K562 (cell line): Measurements from ENCODE around the gene RIOK3. TPM values are rescaled to one million over a fixed set of nuclear protein-coding genes. Genes with fewer than 3 reads are reported as not detected.

ENCODE experiments used
- ELF4 ChIP-seq: fragments of 450-650 bp; formaldehyde crosslinking; IDR thresholded peaks from 2 replicates; pipeline ENCODE4 v1.4.0; 2022; ENCODE audit warnings: missing genetic modification characterization
- HDAC2 ChIP-seq: fragments of 450-650 bp; IDR thresholded peaks from 2 replicates; pipeline ENCODE4 v1.6.1; 2016; ENCODE audit warnings: mild to moderate bottlenecking
- HNRNPLL ChIP-seq: fragments of 200-400 bp; formaldehyde crosslinking; IDR thresholded peaks from 2 replicates; pipeline ENCODE4 v1.6.1; 2017; ENCODE audit warnings: low read length, low read depth, mild to moderate bottlenecking; ENCODE audit not compliant: poor library complexity, severe bottlenecking
- ILK ChIP-seq: fragments of 450-650 bp; IDR thresholded peaks from 2 replicates; pipeline ENCODE4 v1.6.1; 2016; ENCODE audit warnings: missing genetic modification characterization, low read depth, mild to moderate bottlenecking, missing compliant biosample characterization, moderate library complexity, borderline replicate concordance
- MAFK ChIP-seq: IDR thresholded peaks from 2 replicates; pipeline ENCODE4 v1.6.1; 2011; ENCODE audit warnings: low read length, improper control_type of control experiment
- MECOM ChIP-seq: fragments of 250-450 bp; sonication (Bioruptor Pico); IDR thresholded peaks from 2 replicates; pipeline ENCODE4 v1.8.0; 2022; ENCODE audit warnings: inconsistent platforms
- PHF21A ChIP-seq: fragments of 450-650 bp; IDR thresholded peaks from 2 replicates; pipeline ENCODE4 v1.6.1; 2017; ENCODE audit warnings: low read depth, borderline replicate concordance
- POLR2A ChIP-seq: fragments of 450-650 bp; conservative IDR thresholded peaks from 2 replicates; pipeline ENCODE4 v1.6.1; 2016
- SNIP1 ChIP-seq: fragments of 450-650 bp; IDR thresholded peaks from 2 replicates; pipeline ENCODE4 v1.7.1; 2017; ENCODE audit warnings: low read depth, mild to moderate bottlenecking
- TOE1 ChIP-seq, 2 experiments: fragments of 450-650 bp in 1 of 2; sonication (generic) in 1 of 2; formaldehyde crosslinking in 1 of 2; IDR thresholded peaks; 2 replicates each; pipeline versions ENCODE4 v1.7.1 to v1.8.0; 2016 to 2022; ENCODE audit warnings: borderline replicate concordance in 2 of 2, mild to moderate bottlenecking in 2 of 2, antibody characterized with exemption in 1 of 2, inconsistent platforms in 1 of 2, low read depth in 1 of 2, missing genetic modification reagents in 1 of 2, moderate library complexity in 1 of 2
- ZNF121 ChIP-seq: sonication (generic); formaldehyde crosslinking; conservative IDR thresholded peaks from 2 replicates; pipeline ENCODE4 v1.8.0; 2022; ENCODE audit warnings: missing genetic modification reagents
- ZNF408 ChIP-seq: fragments of 250-450 bp; sonication (Bioruptor Pico); IDR thresholded peaks from 2 replicates; pipeline ENCODE4 v1.4.0; 2020; ENCODE audit warnings: low read depth, mild to moderate bottlenecking, moderate library complexity
- ZNF444 ChIP-seq: fragments of 250-450 bp; sonication (Bioruptor Pico); IDR thresholded peaks from 2 replicates; pipeline ENCODE4 v1.4.0; 2020; ENCODE audit warnings: mild to moderate bottlenecking, moderate library complexity
- ZNF57 ChIP-seq: fragments of 450-650 bp; formaldehyde crosslinking; IDR thresholded peaks from 2 replicates; pipeline ENCODE4 v1.4.0; 2020; ENCODE audit warnings: mild to moderate bottlenecking, moderate library complexity
- polyA plus RNA-seq, 8 experiments: library from polyadenylated mRNA; depleted of rRNA in 4 of 8; stranded (reverse) in 5 of 8; unstranded in 3 of 8; fragments of >200 nt; fragmentation: Nextera tagmentation in 2 of 8; fragmentation: Illumina TruSeq in 1 of 8; extraction: Ambion mirVana in 2 of 8; extraction: Trizol in 1 of 8; gene quantifications; 2 replicates each; pipeline versions ENCODE4 v1.2.1 to v1.2.3, GENCODE V29; 2011 to 2014; ENCODE audit warnings: inconsistent platforms in 1 of 8, missing spikeins in 1 of 8
- total RNA-seq, 7 experiments: library from RNA; depleted of rRNA in 6 of 7; stranded (reverse); fragments of >200 nt in 6 of 7; fragmentation: Illumina TruSeq in 2 of 7; extraction: Trizol in 2 of 7; gene quantifications; 2 replicates each; pipeline versions ENCODE4 v1.2.1 to v1.2.3, GENCODE V29; 2011 to 2021; ENCODE audit warnings: low replicate concordance in 1 of 7
- TF ChIP-seq, protein P1 (sequence below): sonication (generic); formaldehyde crosslinking; IDR thresholded peaks from 2 replicates; pipeline ENCODE4 v1.9.0; 2022; ENCODE audit warnings: mild to moderate bottlenecking, missing genetic modification reagents
- TF ChIP-seq, protein P2 (sequence below): fragments of 450-650 bp; IDR thresholded peaks from 2 replicates; pipeline ENCODE4 v1.7.1; 2018; ENCODE audit warnings: mild to moderate bottlenecking, low read depth; ENCODE audit not compliant: partially characterized antibody
- TF ChIP-seq, protein P3 (sequence below): fragments of 250-450 bp; sonication (Bioruptor Pico); IDR thresholded peaks from 2 replicates; pipeline ENCODE4 v1.8.0; 2021; ENCODE audit warnings: mild to moderate bottlenecking, moderate library complexity
- TF ChIP-seq, protein P4 (sequence below): fragments of 450-650 bp; IDR thresholded peaks from one replicate; pipeline ENCODE4 v1.6.1; 2018; ENCODE audit warnings: mild to moderate bottlenecking, moderate library complexity; ENCODE audit not compliant: partially characterized antibody
- TF ChIP-seq, protein P5 (sequence below), 2 experiments: fragments of 250-450 bp in 1 of 2; fragments of 450-650 bp in 1 of 2; sonication (Bioruptor Pico) in 1 of 2; IDR thresholded peaks; 2 replicates each; pipeline versions ENCODE4 v1.6.1 to v1.8.0; 2016 to 2021; ENCODE audit warnings: mild to moderate bottlenecking in 2 of 2, moderate library complexity in 2 of 2, missing compliant biosample characterization in 1 of 2, missing genetic modification characterization in 1 of 2
- TF ChIP-seq, protein P6 (sequence below): fragments of 450-650 bp; formaldehyde crosslinking; IDR thresholded peaks from 2 replicates; pipeline ENCODE4 v1.4.0; 2020; ENCODE audit warnings: mild to moderate bottlenecking

Gene RIOK3
- total and polyA plus RNA-seq, 9 of the 15 experiments (the other 6 are each of a cell fraction or from before 2014, with no cell fraction given), result 21.4 to 89.5 (median 62.9) TPM

DNA sequence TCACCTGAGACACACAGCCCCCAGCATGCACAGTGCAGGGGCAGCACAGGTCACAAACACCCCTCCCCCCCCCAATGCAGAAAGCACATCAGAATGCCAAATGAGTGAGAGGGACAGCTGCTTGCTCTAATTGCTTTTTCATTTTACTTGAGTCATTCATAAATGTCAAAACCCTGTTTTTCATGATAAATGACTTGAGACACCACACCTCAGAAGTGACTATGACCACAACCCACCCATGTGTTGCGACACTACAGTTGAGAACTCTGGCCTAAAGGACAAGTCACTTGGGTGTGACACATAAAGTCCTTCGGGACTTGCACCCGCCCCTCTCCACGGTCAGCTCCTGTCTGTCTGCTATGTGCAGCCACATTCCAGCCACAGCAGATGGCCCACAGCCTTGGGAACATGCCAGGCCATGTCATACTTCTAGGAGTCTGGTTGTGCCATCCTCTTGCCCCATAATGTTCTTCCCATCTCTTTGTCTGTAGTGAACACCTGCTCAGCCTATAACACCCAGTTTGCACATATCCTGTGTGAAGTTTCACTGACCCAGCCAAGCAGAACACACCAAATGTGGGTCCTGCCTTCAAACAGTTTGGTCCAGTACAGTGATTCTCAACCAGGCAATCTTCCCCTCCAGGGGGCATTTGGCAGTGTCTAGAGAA is 30.2 kb upstream of the RIOK3 start (continued):
- no peak for TF ChIP-seq ILK (tag)
- TF ChIP-seq HNRNPLL, result no peak
- no peak for TF ChIP-seq POLR2A
- TF ChIP-seq SNIP1, result no peak
- no peak for TF ChIP-seq ZNF121 (CRISPR knock-in tag)
- TF ChIP-seq HDAC2, result peak; percentile 66
- TF ChIP-seq MAFK, result peak; percentile 53; the same call in 1 of the 2 replicates
- no peak for TF ChIP-seq ZNF444
- TF ChIP-seq, protein P1, sequence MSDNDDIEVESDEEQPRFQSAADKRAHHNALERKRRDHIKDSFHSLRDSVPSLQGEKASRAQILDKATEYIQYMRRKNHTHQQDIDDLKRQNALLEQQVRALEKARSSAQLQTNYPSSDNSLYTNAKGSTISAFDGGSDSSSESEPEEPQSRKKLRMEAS (CRISPR knock-in tag), result peak; percentile 61
- TF ChIP-seq, protein P2, sequence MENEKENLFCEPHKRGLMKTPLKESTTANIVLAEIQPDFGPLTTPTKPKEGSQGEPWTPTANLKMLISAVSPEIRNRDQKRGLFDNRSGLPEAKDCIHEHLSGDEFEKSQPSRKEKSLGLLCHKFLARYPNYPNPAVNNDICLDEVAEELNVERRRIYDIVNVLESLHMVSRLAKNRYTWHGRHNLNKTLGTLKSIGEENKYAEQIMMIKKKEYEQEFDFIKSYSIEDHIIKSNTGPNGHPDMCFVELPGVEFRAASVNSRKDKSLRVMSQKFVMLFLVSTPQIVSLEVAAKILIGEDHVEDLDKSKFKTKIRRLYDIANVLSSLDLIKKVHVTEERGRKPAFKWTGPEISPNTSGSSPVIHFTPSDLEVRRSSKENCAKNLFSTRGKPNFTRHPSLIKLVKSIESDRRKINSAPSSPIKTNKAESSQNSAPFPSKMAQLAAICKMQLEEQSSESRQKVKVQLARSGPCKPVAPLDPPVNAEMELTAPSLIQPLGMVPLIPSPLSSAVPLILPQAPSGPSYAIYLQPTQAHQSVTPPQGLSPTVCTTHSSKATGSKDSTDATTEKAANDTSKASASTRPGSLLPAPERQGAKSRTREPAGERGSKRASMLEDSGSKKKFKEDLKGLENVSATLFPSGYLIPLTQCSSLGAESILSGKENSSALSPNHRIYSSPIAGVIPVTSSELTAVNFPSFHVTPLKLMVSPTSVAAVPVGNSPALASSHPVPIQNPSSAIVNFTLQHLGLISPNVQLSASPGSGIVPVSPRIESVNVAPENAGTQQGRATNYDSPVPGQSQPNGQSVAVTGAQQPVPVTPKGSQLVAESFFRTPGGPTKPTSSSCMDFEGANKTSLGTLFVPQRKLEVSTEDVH, result peak; percentile 48
- TF ChIP-seq, protein P3, sequence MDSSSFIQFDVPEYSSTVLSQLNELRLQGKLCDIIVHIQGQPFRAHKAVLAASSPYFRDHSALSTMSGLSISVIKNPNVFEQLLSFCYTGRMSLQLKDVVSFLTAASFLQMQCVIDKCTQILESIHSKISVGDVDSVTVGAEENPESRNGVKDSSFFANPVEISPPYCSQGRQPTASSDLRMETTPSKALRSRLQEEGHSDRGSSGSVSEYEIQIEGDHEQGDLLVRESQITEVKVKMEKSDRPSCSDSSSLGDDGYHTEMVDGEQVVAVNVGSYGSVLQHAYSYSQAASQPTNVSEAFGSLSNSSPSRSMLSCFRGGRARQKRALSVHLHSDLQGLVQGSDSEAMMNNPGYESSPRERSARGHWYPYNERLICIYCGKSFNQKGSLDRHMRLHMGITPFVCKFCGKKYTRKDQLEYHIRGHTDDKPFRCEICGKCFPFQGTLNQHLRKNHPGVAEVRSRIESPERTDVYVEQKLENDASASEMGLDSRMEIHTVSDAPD (CRISPR knock-in tag), result no peak
- TF ChIP-seq PHF21A, result peak; percentile 25; the same call in 1 of the 2 replicates
- TF ChIP-seq, protein P4, sequence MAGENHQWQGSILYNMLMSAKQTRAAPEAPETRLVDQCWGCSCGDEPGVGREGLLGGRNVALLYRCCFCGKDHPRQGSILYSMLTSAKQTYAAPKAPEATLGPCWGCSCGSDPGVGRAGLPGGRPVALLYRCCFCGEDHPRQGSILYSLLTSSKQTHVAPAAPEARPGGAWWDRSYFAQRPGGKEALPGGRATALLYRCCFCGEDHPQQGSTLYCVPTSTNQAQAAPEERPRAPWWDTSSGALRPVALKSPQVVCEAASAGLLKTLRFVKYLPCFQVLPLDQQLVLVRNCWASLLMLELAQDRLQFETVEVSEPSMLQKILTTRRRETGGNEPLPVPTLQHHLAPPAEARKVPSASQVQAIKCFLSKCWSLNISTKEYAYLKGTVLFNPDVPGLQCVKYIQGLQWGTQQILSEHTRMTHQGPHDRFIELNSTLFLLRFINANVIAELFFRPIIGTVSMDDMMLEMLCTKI, result no peak
- no peak for TF ChIP-seq TOE1 (IDR thresholded peaks at IDR 0.05; ENCODE audit: borderline replicate concordance)
- TF ChIP-seq TOE1 (CRISPR knock-in tag; IDR thresholded peaks at IDR 0.05; ENCODE audit: borderline replicate concordance, low read depth), result no peak
- TF ChIP-seq, protein P5, sequence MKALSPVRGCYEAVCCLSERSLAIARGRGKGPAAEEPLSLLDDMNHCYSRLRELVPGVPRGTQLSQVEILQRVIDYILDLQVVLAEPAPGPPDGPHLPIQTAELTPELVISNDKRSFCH (CRISPR knock-in tag; IDR thresholded peaks at IDR 0.05), result no peak
- TF ChIP-seq, protein P5 (tag; IDR thresholded peaks at IDR 0.05), result peak; percentile 52; the same call in 1 of the 2 replicates
- TF ChIP-seq ELF4, result no peak
- no peak for TF ChIP-seq ZNF57
- TF ChIP-seq, protein P6, sequence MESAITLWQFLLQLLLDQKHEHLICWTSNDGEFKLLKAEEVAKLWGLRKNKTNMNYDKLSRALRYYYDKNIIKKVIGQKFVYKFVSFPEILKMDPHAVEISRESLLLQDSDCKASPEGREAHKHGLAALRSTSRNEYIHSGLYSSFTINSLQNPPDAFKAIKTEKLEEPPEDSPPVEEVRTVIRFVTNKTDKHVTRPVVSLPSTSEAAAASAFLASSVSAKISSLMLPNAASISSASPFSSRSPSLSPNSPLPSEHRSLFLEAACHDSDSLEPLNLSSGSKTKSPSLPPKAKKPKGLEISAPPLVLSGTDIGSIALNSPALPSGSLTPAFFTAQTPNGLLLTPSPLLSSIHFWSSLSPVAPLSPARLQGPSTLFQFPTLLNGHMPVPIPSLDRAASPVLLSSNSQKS (CRISPR knock-in tag), result no peak
- TF ChIP-seq MECOM (CRISPR knock-in tag), result no peak
- no peak for TF ChIP-seq ZNF408 (CRISPR knock-in tag)
